CD4-positive, alpha-beta T cell treated with Interleukin-10 for 1 hour (primary cell): ENCODE data around the gene RNF180.
"Not testable (repeated sequence)": the region's sequence is repeated elsewhere in the genome, so short reads cannot be mapped to it uniquely, and the experiment has no call there.

Source experiments
- DNase-seq: peaks from one replicate; pipeline ENCODE4 v3.0.0-alpha.2; 2020

Gene RNF180

GRCh38 chr5:64181440-64181839 is 15.8 kb downstream of the RNF180 start:
- DNase-seq: no peak

- no peak for DNase-seq
These were observed 18.3 kb downstream of the RNF180 start for GRCh38 chr5:64183956-64184355.

- DNase-seq: no peak
These were observed 19.2 kb downstream of the RNF180 start for GRCh38 chr5:64184832-64185231.

- DNase-seq: no peak
These were observed 23.1 kb downstream of the RNF180 start for GRCh38 chr5:64188776-64189175.

GRCh38 chr5:64190562-64191306 is 25.1 kb downstream of the RNF180 start:
- no peak for DNase-seq

GRCh38 chr5:64195981-64196380 is 30.3 kb downstream of the RNF180 start:
- no peak for DNase-seq

GRCh38 chr5:64199425-64199824 is 33.8 kb downstream of the RNF180 start:
- DNase-seq: no peak

- DNase-seq: no peak
These were observed 36.4 kb downstream of the RNF180 start for GRCh38 chr5:64201996-64202395.

- DNase-seq: no peak
These were observed 41.0 kb downstream of the RNF180 start for GRCh38 chr5:64206653-64207052.

GRCh38 chr5:64207978-64208377 is 42.3 kb downstream of the RNF180 start:
- DNase-seq: no peak

GRCh38 chr5:64209353-64209752 is 43.7 kb downstream of the RNF180 start:
- no peak for DNase-seq

- DNase-seq: no peak
These were observed 45.2 kb downstream of the RNF180 start for GRCh38 chr5:64210866-64211265.

GRCh38 chr5:64213011-64213410 is 47.4 kb downstream of the RNF180 start:
- no peak for DNase-seq

- no peak for DNase-seq
These were observed 47.9 kb downstream of the RNF180 start for GRCh38 chr5:64213531-64213930.

- DNase-seq: no peak
These were observed 48.5 kb downstream of the RNF180 start for GRCh38 chr5:64214132-64214531.

GRCh38 chr5:64221911-64222310 is 56.3 kb downstream of the RNF180 start:
- no peak for DNase-seq

- DNase-seq: not testable (repeated sequence)
These were observed 59.8 kb downstream of the RNF180 start for GRCh38 chr5:64225286-64225981.

- not testable (repeated sequence) for DNase-seq
These were observed 61.5 kb downstream of the RNF180 start for GRCh38 chr5:64227131-64227537.

GRCh38 chr5:64229163-64229774 is 63.6 kb downstream of the RNF180 start:
- peak; percentile 25 for DNase-seq

GRCh38 chr5:64260756-64261155 is 95.1 kb downstream of the RNF180 start:
- DNase-seq: no peak

GRCh38 chr5:64269164-64269563 is 103.5 kb downstream of the RNF180 start:
- no peak for DNase-seq

- DNase-seq: no peak
These were observed 107.6 kb downstream of the RNF180 start for GRCh38 chr5:64273276-64273675.

GRCh38 chr5:64285188-64286130 is 119.8 kb downstream of the RNF180 start:
- DNase-seq: no peak
